Esophagus muscularis mucosa (tissue), 4 donors: ENCODE data around the gene PPP1CB. TPM values are rescaled to one million over a fixed set of nuclear protein-coding genes. Genes with fewer than 3 reads are reported as not detected.

ENCODE experiments used
- DNase-seq: peaks from one replicate; pipeline ENCODE4 v3.0.0-alpha.2; 2017; ENCODE audit errors: extremely low spot score
- H3K27ac ChIP-seq, 4 donors: fragments of 200-600 bp; sonication (generic); replicated peaks in 1 of 4; 1 replicate in 3 of 4; 2 replicates in 1 of 4; pipeline ENCODE4 v1.5.1; 2016 to 2019; ENCODE audit warnings: mild to moderate bottlenecking in 1 of 4
- H3K27me3 ChIP-seq, 4 donors: fragments of 200-600 bp; sonication (generic); one replicate each; pipeline versions ENCODE4 v1.5.1 to v1.6.0; 2016 to 2019
- H3K36me3 ChIP-seq, 4 donors: fragments of 200-600 bp; sonication (generic); one replicate each; pipeline ENCODE4 v1.5.1; 2016 to 2019
- H3K4me1 ChIP-seq, 4 donors: fragments of 200-600 bp; sonication (generic); one replicate each; pipeline ENCODE4 v1.5.1; 2016 to 2019
- H3K4me3 ChIP-seq, 4 donors: fragments of 200-600 bp; sonication (generic); 1 replicate in 2 of 4; 2 replicates in 2 of 4; pipeline ENCODE4 v1.5.1; 2016 to 2019; ENCODE audit warnings: mild to moderate bottlenecking in 4 of 4, moderate library complexity in 1 of 4
- H3K9me3 ChIP-seq, 4 donors: fragments of 200-600 bp; sonication (generic); 1 replicate in 3 of 4; 2 replicates in 1 of 4; pipeline ENCODE4 v1.5.1; 2016 to 2019
- CTCF ChIP-seq, 3 experiments: fragments of 200-600 bp in 2 of 3; fragments of 450-650 bp in 1 of 3; sonication (generic) in 2 of 3; IDR thresholded peaks; one replicate each; pipeline ENCODE4 v1.5.1; 2017 to 2019; ENCODE audit warnings: antibody characterized with exemption in 3 of 3, mild to moderate bottlenecking in 2 of 3, moderate library complexity in 1 of 3
- EP300 ChIP-seq: sonication (generic); formaldehyde crosslinking; IDR thresholded peaks from one replicate; pipeline ENCODE4 v1.6.1; 2017; ENCODE audit warnings: antibody characterized with exemption
- POLR2A ChIP-seq: fragments of 450-650 bp; IDR thresholded peaks from one replicate; pipeline ENCODE4 v1.6.1; 2017; ENCODE audit warnings: antibody characterized with exemption, moderate library complexity, mild to moderate bottlenecking, low read depth
- POLR2AphosphoS5 ChIP-seq, 2 donors: sonication (generic); formaldehyde crosslinking; IDR thresholded peaks; one replicate each; pipeline ENCODE4 v1.6.1; 2017; ENCODE audit warnings: antibody characterized with exemption in 2 of 2
- WGBS: methylation state at CpG from one replicate; pipeline ENCODE4 v1.1.5; 2018; 5-methylcytosine and 5-hydroxymethylcytosine counted together
- intact Hi-C: fragments of 100-400 bp; cut with DNase I; formaldehyde crosslinking; loops from one replicate; pipeline ENCODE4 v1.15.1; 2023
- total RNA-seq, 4 donors: library from RNA; depleted of rRNA; stranded (reverse); fragments of >200 nt; gene quantifications; one replicate each; pipeline versions ENCODE4 v1.1.0 to v1.2.1, GENCODE V29; 2016

PPP1CB gene
- total RNA-seq, 4 donors from 2014 or later: 658 to 1,191 (median 759) TPM

DNA sequence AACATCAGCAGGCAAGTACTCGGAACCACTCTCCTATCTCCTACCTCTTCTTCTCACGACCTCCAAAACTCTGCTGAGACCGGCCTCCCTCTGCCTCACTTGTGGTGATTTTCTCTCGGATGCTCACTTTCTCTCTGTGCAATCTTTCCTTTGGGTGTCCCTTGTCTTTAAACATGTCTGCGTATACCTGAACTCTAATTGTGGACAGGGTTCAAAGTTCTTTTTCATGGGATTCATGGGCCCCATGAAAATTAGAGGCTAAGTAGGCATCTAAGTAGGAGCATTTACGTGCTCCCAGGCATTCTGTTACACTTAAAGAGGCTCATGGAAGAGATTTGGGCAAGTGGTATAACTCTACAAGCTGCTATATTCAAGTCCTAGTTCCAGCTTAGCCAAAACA is 2.1 kb upstream of the PPP1CB start:
- Histone ChIP-seq H3K4me3 (no peak overlapping the region), H3K4me1 (peaks cover 33 to 57% (median 43%) of the 10 kb centered on the region in 4 donors), H3K9me3 (no peaks in the 10 kb centered on the region), H3K36me3 (no peaks in the 10 kb centered on the region), H3K27ac (peak overlapping the region; percentile 94 to 100 (median 100)), H3K27me3 (no peaks in the 10 kb centered on the region)
- 94% methylated on average over 6 of the region's 6 CpGs for WGBS
- DNase-seq: no peak
- intact Hi-C loops: loop anchor here (5.0 kb wide), 1 partner anchor 67 kb away; no protein-coding TSS in a partner anchor
- TF ChIP-seq POLR2A (no peak), CTCF (IDR thresholded peaks at IDR 0.05) (no peak), POLR2AphosphoS5 (IDR thresholded peaks at IDR 0.05) (no peak), EP300 (no peak)

GRCh38 chr2:28750316-28751251 is 1.0 kb upstream of the PPP1CB start:
- Histone ChIP-seq H3K4me1 (peaks cover 42 to 60% (median 47%) of the 10 kb centered on the region in 4 donors), H3K27ac (peak overlapping the region; percentile 94 to 100 (median 100)), H3K36me3 (no peaks in the 10 kb centered on the region), H3K4me3 (peak overlapping the region; percentile 72 to 96 (median 95)), H3K27me3 (no peaks in the 10 kb centered on the region), H3K9me3 (no peaks in the 10 kb centered on the region)
- intact Hi-C loops: loop anchor here (1.0 to 5.0 kb wide), 3 partner anchors 84 to 183 kb away; no protein-coding TSS in a partner anchor
- no peak for DNase-seq
- TF ChIP-seq POLR2AphosphoS5 (IDR thresholded peaks at IDR 0.05) (no peak), CTCF (IDR thresholded peaks at IDR 0.05) (peak in 2 of 3 experiments; percentile 8 to 31)
- WGBS: 9% methylated on average over 14 of the region's 14 CpGs

- H3K27me3 ChIP-seq: no peaks in the 10 kb centered on the region
- no peak for TF ChIP-seq CTCF (IDR thresholded peaks at IDR 0.05)
- peak in 1 of 2 donors; percentile 24 for TF ChIP-seq POLR2AphosphoS5 (IDR thresholded peaks at IDR 0.05)
- peaks cover 57 to 72% (median 57%) of the 10 kb centered on the region in 4 donors for H3K4me1 ChIP-seq
- peak overlapping the region; percentile 72 to 96 (median 95) for H3K4me3 ChIP-seq
- H3K36me3 ChIP-seq: no peaks in the 10 kb centered on the region
- DNase-seq: no peak
- intact Hi-C loops: loop anchor here (1.0 to 5.0 kb wide), 2 partner anchors 158 to 185 kb away; no protein-coding TSS in a partner anchor
- WGBS: 0% methylated on average over 11 of the region's 78 CpGs
- no peaks in the 10 kb centered on the region for H3K9me3 ChIP-seq
- H3K27ac ChIP-seq: peak overlapping the region; percentile 94 to 100 (median 100)
Observed at GRCh38 chr2:28751956-28752630, 463 bp downstream of the PPP1CB start.

DNA sequence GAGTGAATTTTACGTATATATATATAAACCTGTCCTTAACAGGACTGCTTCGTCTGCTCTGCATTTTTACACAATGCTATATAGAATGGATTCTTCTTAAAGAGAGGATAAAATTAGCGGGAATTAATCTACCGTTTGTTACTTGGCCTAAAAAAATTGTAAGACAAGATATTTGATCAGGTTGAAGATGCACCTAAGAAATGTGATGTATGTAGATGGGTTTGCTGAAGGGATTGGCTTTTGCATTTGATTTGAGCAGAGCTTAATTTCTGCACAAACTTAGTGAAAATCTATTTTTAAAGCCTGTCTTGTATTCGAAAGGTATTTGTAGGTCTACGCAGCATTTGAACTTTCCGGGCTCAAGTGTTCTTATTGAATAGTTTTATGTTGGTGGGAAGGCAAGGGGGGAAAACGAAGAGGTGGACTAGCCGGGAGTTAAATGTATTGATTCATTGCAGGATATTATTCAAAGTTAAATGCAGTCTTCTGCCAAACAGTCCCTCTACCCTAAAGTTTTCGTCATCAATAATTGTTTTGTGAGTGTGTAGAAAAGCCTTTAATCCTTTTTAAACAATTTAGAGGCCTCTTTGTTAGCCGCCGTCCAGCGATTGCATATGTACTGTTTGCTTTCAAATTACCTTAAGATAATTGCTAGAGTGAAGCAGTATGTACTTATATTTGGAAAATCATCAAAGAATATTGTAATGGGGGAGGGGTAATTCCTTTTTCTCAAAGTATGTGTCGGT is 1.2 kb downstream of the PPP1CB start:
- no peak for TF ChIP-seq POLR2A
- TF ChIP-seq POLR2AphosphoS5 (IDR thresholded peaks at IDR 0.05): no peak
- no peak for TF ChIP-seq EP300
- no peak for TF ChIP-seq CTCF (IDR thresholded peaks at IDR 0.05)
- Histone ChIP-seq H3K9me3 (no peaks in the 10 kb centered on the region), H3K4me3 (peak overlapping the region; percentile 72 to 96 (median 95)), H3K27me3 (no peaks in the 10 kb centered on the region), H3K27ac (peak overlapping the region; percentile 94 to 100 (median 100)), H3K36me3 (no peaks in the 10 kb centered on the region), H3K4me1 (peaks cover 57 to 72% (median 58%) of the 10 kb centered on the region in 4 donors)
- under 1% methylated on average over 14 of the region's 14 CpGs for WGBS
- DNase-seq: no peak
- intact Hi-C loops: loop anchor here (5.0 kb wide), 1 partner anchor 186 kb away; no protein-coding TSS in a partner anchor
